NCI-H1694 (cell line): ENCODE data around the gene ANXA2R.

ENCODE experiments used
- DNase-seq: peaks from one replicate; lab custom pipeline; 2025; lab: John Stamatoyannopoulos, UW

ANXA2R gene

DNA sequence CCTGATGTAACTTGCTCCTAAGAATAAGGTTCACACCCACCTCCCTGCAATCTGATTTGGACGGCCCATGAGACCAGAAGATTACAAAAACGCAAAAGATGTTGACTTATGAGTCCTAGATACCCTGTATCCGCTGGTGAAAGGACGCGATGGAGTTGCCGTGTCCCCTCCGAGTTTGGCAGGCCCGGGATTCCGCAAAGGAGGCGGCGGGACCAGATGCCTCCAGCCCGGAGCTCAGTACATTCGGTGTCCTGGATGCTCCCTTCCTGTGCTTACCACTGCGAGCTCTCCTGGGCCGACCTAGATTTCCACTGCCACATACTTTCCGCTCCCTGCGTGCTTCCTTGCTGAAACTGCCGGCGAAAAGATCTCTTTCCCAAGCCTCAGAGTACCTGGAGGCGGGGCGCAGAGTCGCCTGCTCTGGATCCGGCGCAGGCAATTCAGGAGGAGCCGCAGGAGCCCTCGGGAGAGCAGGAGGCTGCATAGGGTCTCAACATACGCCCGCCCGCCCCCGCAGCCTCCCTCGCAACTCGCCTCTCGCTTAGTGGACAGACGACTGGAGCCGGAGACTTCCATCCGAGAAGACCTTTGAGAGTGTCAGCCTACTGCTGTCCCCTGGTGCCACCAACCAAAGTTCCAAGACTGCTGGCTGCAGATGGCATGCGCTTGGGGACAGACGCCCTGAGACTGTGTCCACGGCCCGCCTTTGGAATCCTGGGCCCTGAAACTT, 39.8 kb downstream of the ANXA2R start:
- no peak for DNase-seq

- no peak for DNase-seq
Measured at GRCh38 chr5:42995360-42995751, 44.8 kb downstream of the ANXA2R start.

DNA sequence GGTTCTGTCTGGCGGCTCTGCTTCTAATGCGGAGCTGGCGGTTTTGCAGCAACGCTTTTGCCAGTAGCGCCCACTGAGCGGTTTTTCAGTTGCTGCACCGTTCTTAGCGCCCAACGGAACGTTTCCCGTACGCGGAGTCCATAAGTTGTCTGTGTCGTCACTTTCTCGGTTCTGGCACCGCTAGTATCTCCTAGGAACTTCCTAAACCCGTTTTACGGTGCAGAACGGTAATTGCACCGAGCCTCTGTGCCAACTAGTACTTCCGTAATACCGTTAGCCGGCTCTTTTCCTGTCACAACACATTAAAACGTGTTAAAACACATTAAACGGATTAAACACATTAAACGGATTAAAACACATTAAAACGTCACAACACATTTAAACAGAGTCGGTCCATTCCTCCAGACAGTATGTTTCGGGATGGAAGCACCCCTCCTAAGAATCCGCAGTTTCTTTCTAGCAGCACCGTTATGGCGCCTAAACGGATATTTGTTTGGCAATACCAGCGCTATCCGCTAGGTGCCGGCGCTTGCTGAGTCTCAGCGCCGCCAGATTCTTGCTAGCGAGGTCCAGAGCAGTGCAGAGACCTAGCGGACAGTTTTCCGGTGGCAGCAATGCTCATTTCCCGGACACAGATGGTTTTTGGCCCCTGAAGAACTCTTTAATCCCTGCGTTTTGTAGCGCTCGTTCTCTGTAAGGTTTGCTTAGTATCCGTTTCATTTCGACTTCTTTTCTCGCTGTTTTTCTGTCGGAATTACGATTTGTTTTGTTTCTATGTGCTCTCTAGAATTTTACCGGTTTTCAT, 45.4 kb downstream of the ANXA2R start:
- DNase-seq: no peak

GRCh38 chr5:42994246-42994554, 45.9 kb downstream of the ANXA2R start:
- DNase-seq: no peak

DNA sequence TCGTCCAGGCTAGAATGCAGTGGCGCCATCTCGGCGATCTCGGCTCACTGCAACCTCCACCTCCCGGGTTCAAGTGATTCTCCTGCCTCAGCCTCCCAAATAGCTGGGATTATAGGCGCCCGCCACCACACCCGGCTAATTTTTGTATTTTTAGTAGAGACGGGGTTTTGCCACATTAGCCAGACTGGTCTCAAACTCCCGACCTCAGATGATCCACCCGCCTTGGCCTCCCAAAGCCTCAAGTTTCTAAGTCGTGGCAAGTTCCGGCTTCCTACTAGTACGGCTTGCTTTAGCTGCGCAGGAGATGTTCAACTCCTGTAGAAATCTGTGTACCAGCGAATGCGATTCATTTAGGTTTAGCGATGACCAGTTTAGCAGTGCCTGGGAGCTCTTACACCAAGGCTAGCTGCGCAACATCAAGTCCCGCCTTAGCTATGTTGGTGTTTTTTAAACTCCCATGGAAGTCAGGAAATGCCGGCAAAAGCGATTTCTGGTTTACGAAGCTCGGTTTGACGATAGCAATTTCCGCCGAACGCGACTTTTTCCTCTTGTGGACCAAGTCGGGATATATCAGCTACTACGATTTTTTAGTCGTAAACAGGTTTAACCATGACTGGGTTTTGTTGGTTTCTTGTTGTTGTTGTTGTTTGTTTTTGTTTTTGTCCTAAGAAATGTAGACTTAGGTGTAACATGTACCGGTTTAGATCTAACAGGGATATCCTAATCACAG, 46.4 kb downstream of the ANXA2R start:
- no peak for DNase-seq

GRCh38 chr5:42992088-42992879, 47.8 kb downstream of the ANXA2R start:
- DNase-seq: no peak

- DNase-seq: no peak
Measured at GRCh38 chr5:42991404-42992087, 48.6 kb downstream of the ANXA2R start.

DNA sequence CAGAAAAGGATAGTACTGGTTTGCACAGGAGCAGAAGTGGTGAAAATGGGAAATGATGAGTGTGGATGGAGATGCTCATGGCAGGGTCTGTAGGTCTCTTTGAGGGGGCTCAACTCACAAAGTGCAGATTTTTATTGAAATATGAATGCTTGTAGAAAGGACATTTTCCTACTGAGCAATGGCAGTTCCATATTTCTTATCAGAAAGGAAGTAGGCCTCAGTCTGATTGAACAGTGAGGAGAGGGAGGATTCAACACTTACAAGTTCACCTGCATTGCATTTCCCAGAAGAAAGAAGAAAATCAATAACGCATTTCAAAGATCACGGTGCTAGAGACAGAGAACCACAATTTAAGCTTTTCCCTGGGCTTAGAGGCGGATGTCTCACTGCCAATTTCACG, 49.2 kb downstream of the ANXA2R start:
- no peak for DNase-seq
